NCI-H1436 (cell line): ENCODE data around the gene KCNMB2.
"Not testable (repeated sequence)": the region's sequence is repeated elsewhere in the genome, so short reads cannot be mapped to it uniquely, and the experiment has no call there.

Source experiments
- DNase-seq: peaks from one replicate; lab custom pipeline; 2025; lab: John Stamatoyannopoulos, UW

Gene KCNMB2

GRCh38 chr3:178859900-178860436 is 323.7 kb downstream of the KCNMB2 start:
- not testable (repeated sequence) for DNase-seq

DNA sequence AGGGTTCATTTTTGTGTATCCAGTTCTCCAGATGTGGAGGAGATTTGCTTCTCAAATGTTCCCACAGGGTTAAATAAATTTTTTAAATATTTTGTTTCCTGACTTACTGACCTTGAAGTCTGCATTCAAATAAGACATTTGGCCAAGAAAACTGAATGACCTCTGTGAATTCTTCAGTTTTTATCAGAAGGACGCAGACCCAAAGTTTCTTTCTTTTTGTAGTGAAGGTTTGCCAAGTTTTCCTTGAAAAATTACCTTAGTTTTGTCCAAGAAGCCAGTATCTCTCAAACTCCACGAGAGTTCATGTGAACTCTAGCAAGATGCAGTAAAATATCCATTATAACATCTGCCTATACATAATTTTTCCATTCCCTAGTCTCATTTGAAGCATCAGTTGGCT is 332.4 kb downstream of the KCNMB2 start:
- no peak for DNase-seq

GRCh38 chr3:178870085-178870484 is 333.8 kb downstream of the KCNMB2 start:
- no peak for DNase-seq

GRCh38 chr3:178875157-178875556 is 338.9 kb downstream of the KCNMB2 start:
- no peak for DNase-seq

DNA sequence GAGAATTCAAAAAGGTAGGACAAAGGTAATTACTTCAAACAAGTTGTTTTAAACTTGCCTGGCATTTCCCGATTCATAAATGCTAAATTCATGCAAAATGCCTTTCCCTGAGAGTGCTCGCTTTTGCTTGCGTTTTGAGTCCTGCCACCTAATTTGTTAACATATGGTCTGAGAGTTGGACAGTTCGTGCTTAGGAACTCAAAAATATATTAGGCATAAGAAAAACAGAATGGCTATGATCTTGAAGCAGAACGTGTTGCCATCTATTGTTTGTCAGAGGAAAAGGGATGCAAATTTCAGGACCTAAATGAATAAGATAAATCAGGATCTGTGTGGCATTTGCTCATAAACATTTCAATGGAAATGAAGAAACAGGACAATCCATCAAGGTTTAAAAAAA is 339.6 kb downstream of the KCNMB2 start:
- no peak for DNase-seq

- DNase-seq = no peak
Measured at GRCh38 chr3:178880274-178880673, 344.0 kb downstream of the KCNMB2 start.
